Spinal cord (tissue), 10 donors: ENCODE measurements around the gene CISD1. TPM values are rescaled to one million over a fixed set of nuclear protein-coding genes. Genes with fewer than 3 reads are reported as not detected.
"Not testable (repeated sequence)": the region's sequence is repeated elsewhere in the genome, so short reads cannot be mapped to it uniquely, and the experiment has no call there.

Source experiments
- DNase-seq, 6 donors: peaks; one replicate each; pipeline versions ENCODE4 v3.0.0 to v3.0.0-alpha.2; 2013 to 2015; ENCODE audit warnings: low spot score in 6 of 6, low read depth in 4 of 6
- H3K27ac ChIP-seq: one replicate; pipeline ENCODE4 v1.5.1; 2013; ENCODE audit warnings: low read depth, low read length, control low read depth
- H3K27me3 ChIP-seq: one replicate; pipeline ENCODE4 v1.6.1; 2013; ENCODE audit warnings: low read length; ENCODE audit not compliant: control insufficient read depth, insufficient read depth
- H3K36me3 ChIP-seq: one replicate; pipeline ENCODE4 v1.6.1; 2013; ENCODE audit warnings: low read length; ENCODE audit not compliant: control insufficient read depth, insufficient read depth
- H3K4me1 ChIP-seq: one replicate; pipeline ENCODE4 v1.6.1; 2013; ENCODE audit warnings: low read length; ENCODE audit not compliant: control insufficient read depth, insufficient read depth
- H3K4me3 ChIP-seq: one replicate; pipeline ENCODE4 v1.5.1; 2013; ENCODE audit warnings: low read depth, low read length, control low read depth
- H3K9me3 ChIP-seq: one replicate; pipeline ENCODE4 v1.6.1; 2013; ENCODE audit warnings: low read length; ENCODE audit not compliant: control insufficient read depth, insufficient read depth
- WGBS: methylation state at CpG from one replicate; pipeline ENCODE4 v1.1.5; 2013; ENCODE audit warnings: missing lambda C conversion rate; ENCODE audit not compliant: insufficient coverage; 5-methylcytosine and 5-hydroxymethylcytosine counted together
- polyA plus RNA-seq, 2 donors: library from polyadenylated mRNA; unstranded; fragments of 120-200 nt; gene quantifications; one replicate each; pipeline ENCODE4 v1.2.1, GENCODE V29; 2013; ENCODE audit not compliant: insufficient read length in 2 of 2
- total RNA-seq, 2 donors: library from RNA; depleted of rRNA in 1 of 2; stranded (reverse); fragments of 120-200 nt in 1 of 2; fragments of >200 nt in 1 of 2; gene quantifications; one replicate each; pipeline versions ENCODE4 v1.2.3 to v1.2.4, GENCODE V29; 2013 to 2014
- donor health status: healthy.

Gene CISD1
- total and polyA plus RNA-seq, 4 donors: 69.5 to 107 (median 86.1) TPM

GRCh38 chr10:58241346-58241745 lies 27.6 kb upstream of the CISD1 start:
- Histone ChIP-seq H3K4me1 (no peaks in the 10 kb centered on the region), H3K27me3 (no peaks in the 10 kb centered on the region), H3K27ac (no peak overlapping the region), H3K36me3 (peaks cover 15% of the 10 kb centered on the region), H3K4me3 (no peak overlapping the region), H3K9me3 (peaks cover 7% of the 10 kb centered on the region)
- 100% methylated on average over 3 of the region's 3 CpGs for WGBS
- no peak for DNase-seq

DNA sequence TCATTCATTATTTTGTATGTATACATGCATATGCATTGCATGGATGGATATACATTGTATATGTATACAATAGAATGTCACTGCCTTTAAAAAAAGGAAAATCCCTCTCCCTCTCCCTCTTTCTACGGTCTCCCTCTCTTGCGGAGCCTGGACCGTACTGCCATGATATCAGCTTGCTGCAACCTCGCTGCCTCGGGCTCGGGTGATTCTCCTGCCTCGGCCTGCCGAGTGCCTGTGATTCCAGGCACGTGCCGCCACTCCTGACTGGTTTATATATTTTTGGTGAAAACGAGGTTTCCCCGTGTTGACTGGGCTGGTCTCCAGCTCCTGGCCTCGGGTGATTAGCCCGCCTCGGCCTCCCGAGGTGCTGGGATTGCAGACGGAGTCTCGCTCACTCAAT lies 25.7 kb upstream of the CISD1 start:
- H3K27ac ChIP-seq: no peak overlapping the region
- no peaks in the 10 kb centered on the region for H3K4me1 ChIP-seq
- H3K4me3 ChIP-seq: no peak overlapping the region
- no peak for DNase-seq
- H3K27me3 ChIP-seq: no peaks in the 10 kb centered on the region
- H3K9me3 ChIP-seq: peaks cover 7% of the 10 kb centered on the region
- peaks cover 7% of the 10 kb centered on the region for H3K36me3 ChIP-seq
- 96% methylated on average over 15 of the region's 18 CpGs for WGBS

GRCh38 chr10:58243801-58244200 lies 25.2 kb upstream of the CISD1 start:
- H3K4me3 ChIP-seq, H3K27me3 ChIP-seq, H3K9me3 ChIP-seq, H3K4me1 ChIP-seq, H3K27ac ChIP-seq, DNase-seq, H3K36me3 ChIP-seq: not testable (repeated sequence)
- WGBS: 92% methylated on average over 23 of the region's 31 CpGs

DNA sequence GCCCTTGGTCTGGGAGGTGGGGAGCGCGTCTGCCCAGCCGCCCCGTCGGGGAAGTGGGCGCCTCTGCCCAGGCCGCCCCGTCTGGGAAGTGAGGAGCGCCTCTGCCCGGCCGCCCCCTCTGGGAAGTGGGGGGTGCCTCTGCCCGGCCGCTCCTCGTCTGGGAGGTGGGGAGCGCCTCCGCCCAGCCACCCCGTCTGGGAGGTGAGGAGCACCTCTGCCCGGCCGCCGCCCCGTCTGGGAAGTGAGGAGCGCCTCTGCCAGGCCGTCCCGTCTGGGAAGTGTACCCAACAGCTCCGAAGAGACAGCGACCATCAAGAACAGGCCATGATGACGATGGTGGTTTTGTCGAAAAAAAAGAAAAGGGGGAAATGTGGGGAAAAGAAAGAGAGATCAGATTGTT lies 24.7 kb upstream of the CISD1 start:
- H3K9me3 ChIP-seq, H3K27me3 ChIP-seq, H3K4me3 ChIP-seq, H3K36me3 ChIP-seq, H3K4me1 ChIP-seq, H3K27ac ChIP-seq, DNase-seq: not testable (repeated sequence)
- 97% methylated on average over 13 of the region's 28 CpGs for WGBS

DNA sequence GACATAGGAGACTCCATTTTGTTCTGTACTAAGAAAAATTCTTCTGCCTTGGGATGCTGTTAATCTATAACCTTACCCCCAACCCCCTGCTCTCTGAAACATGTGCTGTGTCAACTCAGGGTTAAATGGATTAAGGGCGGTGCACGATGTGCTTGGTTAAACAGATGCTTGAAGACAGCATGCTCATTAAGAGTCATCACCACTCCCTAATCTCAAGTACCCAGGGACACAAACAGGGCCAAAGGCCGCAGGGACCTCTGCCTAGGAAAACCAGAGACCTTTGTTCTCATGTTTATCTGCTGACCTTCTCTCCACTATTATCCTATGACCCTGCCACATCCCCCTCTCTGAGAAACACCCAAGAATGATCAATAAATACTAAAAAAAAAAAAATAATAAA lies 24.3 kb upstream of the CISD1 start:
- H3K36me3 ChIP-seq, H3K4me1 ChIP-seq, H3K4me3 ChIP-seq, H3K27ac ChIP-seq, DNase-seq, H3K27me3 ChIP-seq, H3K9me3 ChIP-seq: not testable (repeated sequence)
- no CpG with 5 or more reads among the region's 3 CpGs for WGBS

DNA sequence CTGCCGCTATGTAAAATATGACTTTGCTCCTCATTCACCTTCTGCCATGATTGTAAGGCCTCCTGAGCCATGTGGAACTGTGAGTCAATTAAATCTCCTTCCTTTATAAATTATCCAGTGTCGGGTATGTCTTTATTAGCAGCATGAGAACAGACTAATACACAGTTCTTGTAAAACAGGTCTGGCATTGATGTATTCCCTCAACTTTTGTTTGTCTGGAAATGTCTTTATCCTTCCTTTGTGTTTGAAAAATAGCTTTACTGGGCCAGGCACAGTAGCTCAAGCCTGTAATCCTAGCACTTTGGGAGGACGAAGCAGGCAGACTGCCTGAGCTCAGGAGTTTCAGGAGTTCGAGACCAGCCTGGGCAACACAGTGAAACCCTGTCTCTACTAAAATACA lies 15.8 kb upstream of the CISD1 start:
- WGBS: 81% methylated on average over 3 of the region's 4 CpGs
- Histone ChIP-seq H3K4me3 (no peak overlapping the region), H3K27me3 (no peaks in the 10 kb centered on the region), H3K27ac (no peak overlapping the region), H3K4me1 (no peaks in the 10 kb centered on the region), H3K36me3 (no peaks in the 10 kb centered on the region), H3K9me3 (peaks cover 4% of the 10 kb centered on the region)
- no peak for DNase-seq

DNA sequence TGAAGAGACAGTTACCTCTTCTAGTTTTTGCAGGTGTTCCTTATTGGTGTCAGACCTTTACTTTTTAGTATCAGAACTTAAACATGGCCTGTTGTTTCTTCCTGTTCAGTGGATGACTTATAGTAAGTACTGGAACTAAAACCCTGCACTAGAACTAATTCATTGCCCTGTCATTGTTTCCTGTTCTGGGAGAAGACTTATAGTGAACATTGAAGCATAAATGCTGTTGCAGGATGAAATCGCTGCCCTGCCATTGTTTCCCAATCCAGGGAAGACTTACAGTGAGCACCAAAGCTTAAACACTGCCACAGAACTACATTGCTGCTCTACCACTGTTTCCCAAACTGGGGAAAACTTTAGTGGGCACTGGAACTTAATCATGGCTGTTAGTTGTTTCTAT lies 14.3 kb upstream of the CISD1 start:
- Histone ChIP-seq H3K27me3 (no peaks in the 10 kb centered on the region), H3K4me3 (no peak overlapping the region), H3K4me1 (no peaks in the 10 kb centered on the region), H3K27ac (no peak overlapping the region), H3K36me3 (no peaks in the 10 kb centered on the region), H3K9me3 (peaks cover 4% of the 10 kb centered on the region)
- WGBS: no CpG with 5 or more reads among the region's 1 CpG
- DNase-seq: no peak

- not testable (repeated sequence) for H3K27ac ChIP-seq, H3K9me3 ChIP-seq, H3K4me1 ChIP-seq, H3K36me3 ChIP-seq, DNase-seq, H3K27me3 ChIP-seq, H3K4me3 ChIP-seq
- 100% methylated on average over 4 of the region's 7 CpGs for WGBS
These were observed 12.8 kb upstream of the CISD1 start for GRCh38 chr10:58256013-58256780.

- no peak overlapping the region for H3K27ac ChIP-seq
These were observed 9.8 kb upstream of the CISD1 start for GRCh38 chr10:58258977-58259692.

GRCh38 chr10:58260334-58260733 lies 8.6 kb upstream of the CISD1 start:
- no peak for DNase-seq

More at GRCh38 chr10:58258977-58259692, 9.8 kb upstream of the CISD1 start:
- H3K36me3 ChIP-seq: no peaks in the 10 kb centered on the region
- no peak for DNase-seq
- no peaks in the 10 kb centered on the region for H3K27me3 ChIP-seq
- no peak overlapping the region for H3K4me3 ChIP-seq
- no CpG with 5 or more reads among the region's 4 CpGs for WGBS
- H3K9me3 ChIP-seq: no peaks in the 10 kb centered on the region
- H3K4me1 ChIP-seq: no peaks in the 10 kb centered on the region

More at GRCh38 chr10:58260334-58260733, 8.6 kb upstream of the CISD1 start:
- Histone ChIP-seq H3K9me3 (no peaks in the 10 kb centered on the region), H3K27ac (no peak overlapping the region), H3K4me1 (no peaks in the 10 kb centered on the region), H3K4me3 (no peak overlapping the region), H3K27me3 (no peaks in the 10 kb centered on the region), H3K36me3 (no peaks in the 10 kb centered on the region)
